ENCODE data around the gene B4GALT5. TPM values are rescaled to one million over a fixed set of nuclear protein-coding genes. Genes with fewer than 3 reads are reported as not detected.
A peak's percentile ranks its signal among the peaks of the same experiment; 100 is the strongest.

Gene B4GALT5
- total RNA-seq, 2 donors from 2014 or later: 62.1 to 74.9 TPM

DNA sequence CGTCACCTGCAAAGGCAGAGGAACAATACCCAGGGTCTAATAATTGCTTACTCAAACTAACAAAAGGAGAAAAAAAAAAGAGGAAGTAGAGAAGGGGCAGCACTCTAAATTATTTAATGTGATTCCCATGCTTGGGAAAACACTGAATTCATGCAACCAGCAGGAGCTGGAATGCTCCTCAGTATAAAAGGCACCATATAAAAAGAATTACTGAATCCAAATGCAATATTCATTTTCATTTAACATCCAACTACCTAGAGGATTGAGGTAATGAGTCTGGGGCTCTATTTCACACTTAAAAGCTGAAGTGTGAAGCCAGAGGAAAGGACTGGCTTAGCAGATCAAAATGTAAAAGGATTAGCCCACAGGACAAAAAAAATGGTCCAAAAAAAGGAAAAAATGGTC is 8.7 kb downstream of the B4GALT5 start:
- ATAC-seq (no peak), DNase-seq (ENCODE audit: low spot score) (no peak)
- Mint-ChIP-seq H3K27ac (peak overlapping the region; percentile 69 to 76), H3K4me1 (ENCODE audit: low read depth in 2 of 2) (peaks cover 50 to 57% of the 10 kb centered on the region in 2 donors), H3K9me3 (no peaks in the 10 kb centered on the region), H3K36me3 (no peaks in the 10 kb centered on the region), H3K4me3 (peak overlapping the region; percentile 68), H3K27me3 (no peaks in the 10 kb centered on the region)

DNA sequence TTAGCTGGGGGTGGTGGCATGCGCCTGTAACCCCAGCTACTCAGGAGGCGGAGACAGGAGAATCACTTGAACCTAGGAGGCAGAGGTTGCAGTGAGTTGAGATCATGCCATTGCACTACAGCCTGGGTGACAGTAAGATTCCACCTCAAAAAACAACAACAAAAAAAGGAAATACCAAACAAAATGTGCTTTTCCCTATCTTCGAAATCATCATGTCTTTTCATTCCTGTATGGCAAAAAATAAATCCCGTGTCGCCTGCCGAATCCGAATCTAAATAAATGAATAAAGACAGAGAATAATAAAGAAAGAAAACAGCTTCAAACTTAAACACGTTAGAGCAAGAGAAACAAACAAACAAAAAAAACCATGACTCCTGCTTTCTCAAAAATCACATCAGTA is 11.8 kb downstream of the B4GALT5 start:
- H3K27me3 Mint-ChIP-seq: no peaks in the 10 kb centered on the region
- H3K27ac Mint-ChIP-seq: peak overlapping the region; percentile 85 to 97
- ATAC-seq (no peak), DNase-seq (ENCODE audit: low spot score) (no peak)
- H3K36me3 Mint-ChIP-seq: no peaks in the 10 kb centered on the region
- H3K4me1 Mint-ChIP-seq (ENCODE audit: low read depth in 2 of 2): peaks cover 61 to 72% of the 10 kb centered on the region in 2 donors
- H3K9me3 Mint-ChIP-seq: no peaks in the 10 kb centered on the region
- H3K4me3 Mint-ChIP-seq: peak overlapping the region; percentile 76

DNA sequence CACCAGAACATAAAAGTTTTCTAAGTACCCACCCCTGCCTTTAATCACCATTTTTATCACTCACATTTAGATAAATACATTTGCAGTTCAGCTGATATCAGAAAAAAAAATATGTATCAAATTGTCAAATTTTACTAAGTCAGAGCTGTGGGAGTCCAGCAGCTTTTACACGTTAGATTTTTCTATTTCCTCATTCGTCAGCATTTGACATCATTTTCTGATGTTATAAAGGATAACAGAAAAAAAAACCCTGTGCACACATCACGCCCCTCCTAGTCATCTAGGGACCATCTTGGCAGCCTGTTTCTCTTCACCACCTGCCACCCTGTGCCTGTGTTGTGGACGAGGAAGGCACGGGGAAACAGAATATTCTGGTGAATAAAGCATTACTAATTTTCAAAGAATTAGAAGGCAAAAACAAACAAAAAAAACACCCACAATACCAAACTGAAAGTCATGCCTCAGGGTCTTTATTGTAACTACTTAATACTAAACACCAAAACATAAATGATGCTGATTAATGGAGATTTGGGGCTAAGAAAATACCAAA is 12.4 kb downstream of the B4GALT5 start:
- Mint-ChIP-seq H3K27ac (peak overlapping the region; percentile 85 to 97), H3K4me3 (peak overlapping the region; percentile 76), H3K36me3 (no peaks in the 10 kb centered on the region), H3K27me3 (no peaks in the 10 kb centered on the region), H3K4me1 (ENCODE audit: low read depth in 2 of 2) (peaks cover 59 to 71% of the 10 kb centered on the region in 2 donors), H3K9me3 (no peaks in the 10 kb centered on the region)
- peak; percentile 80 to 83 for ATAC-seq
- DNase-seq (ENCODE audit: low spot score): no peak

DNA sequence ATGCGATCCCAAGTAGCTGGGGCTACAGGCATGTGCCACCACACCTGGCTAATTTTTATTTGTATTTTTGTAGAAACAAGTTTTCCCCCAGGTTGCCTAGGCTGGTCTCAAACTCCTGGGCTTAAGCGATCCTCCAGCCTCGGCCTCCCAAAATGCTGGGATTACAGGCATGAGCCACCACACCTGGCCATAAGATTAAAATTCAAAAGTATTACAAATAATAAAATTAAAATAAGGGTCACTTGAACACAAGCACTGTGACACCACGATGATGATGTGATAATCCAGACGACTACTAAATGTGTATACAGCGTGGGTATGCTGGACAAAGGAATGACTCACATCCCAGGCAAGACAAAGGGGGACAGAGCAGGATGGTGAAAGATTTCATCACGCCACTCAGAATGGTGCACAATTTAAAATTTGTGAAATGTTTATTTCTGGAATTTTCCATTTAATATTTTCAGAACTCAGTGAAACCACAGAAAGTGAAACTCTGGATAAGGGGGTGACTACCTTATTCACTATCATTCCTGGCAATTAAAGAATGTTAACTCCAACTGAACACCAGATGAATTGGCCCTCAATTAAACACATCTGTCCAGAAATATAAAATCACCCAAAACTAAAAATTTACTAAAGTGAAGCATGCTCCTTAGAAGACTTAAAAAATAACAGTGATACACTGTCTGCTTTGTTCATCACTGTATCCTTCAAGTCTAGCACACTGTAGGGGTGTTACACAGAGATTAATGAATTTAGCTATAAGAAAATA is 13.1 kb downstream of the B4GALT5 start:
- peak overlapping the region; percentile 76 for H3K4me3 Mint-ChIP-seq
- ATAC-seq (peak; percentile 61 to 75), DNase-seq (ENCODE audit: low spot score) (no peak)
- peak overlapping the region; percentile 85 to 97 for H3K27ac Mint-ChIP-seq
- H3K9me3 Mint-ChIP-seq: no peaks in the 10 kb centered on the region
- peaks cover 59 to 71% of the 10 kb centered on the region in 2 donors for H3K4me1 Mint-ChIP-seq (ENCODE audit: low read depth in 2 of 2)
- no peaks in the 10 kb centered on the region for H3K36me3 Mint-ChIP-seq
- H3K27me3 Mint-ChIP-seq: no peaks in the 10 kb centered on the region

DNA sequence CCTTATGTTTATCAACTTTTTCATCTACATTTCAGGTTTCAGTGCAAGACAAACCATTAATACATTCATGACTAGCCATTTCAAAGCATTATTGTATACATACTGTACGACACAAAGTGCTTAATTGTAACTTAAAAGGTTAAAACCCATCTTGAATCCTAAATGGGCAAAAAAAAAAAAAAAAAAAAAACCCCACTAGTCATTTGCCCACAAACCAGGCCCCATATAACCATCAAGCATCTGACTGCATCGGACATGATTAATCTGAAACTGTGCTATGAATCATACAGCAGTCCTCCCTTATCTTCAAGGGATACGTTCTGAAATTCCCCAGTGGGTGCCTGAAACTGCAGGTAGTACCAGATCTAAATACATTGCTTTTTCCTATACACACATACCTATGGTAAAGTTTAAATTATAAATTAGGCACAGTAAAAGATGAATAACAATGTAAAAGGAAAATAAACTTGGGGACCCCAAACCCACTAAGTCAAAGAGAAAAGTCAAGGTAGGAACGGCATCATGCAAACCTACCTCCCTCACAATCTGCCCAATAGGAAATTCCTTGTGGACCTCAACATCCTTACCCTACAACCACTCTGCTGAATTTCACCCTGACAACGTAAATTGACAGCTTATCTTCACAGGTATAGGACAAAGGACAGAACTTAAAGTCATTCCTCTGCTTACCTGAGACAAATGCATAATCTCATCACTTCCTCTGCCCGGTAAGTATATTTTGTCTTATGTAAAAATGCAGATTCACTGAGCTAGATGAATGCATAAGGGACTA is 14.3 kb downstream of the B4GALT5 start:
- DNase-seq (ENCODE audit: low spot score) (no peak), ATAC-seq (peak; percentile 90)
- Mint-ChIP-seq H3K9me3 (no peaks in the 10 kb centered on the region), H3K27me3 (no peaks in the 10 kb centered on the region), H3K4me3 (peak overlapping the region; percentile 76), H3K36me3 (no peaks in the 10 kb centered on the region), H3K4me1 (ENCODE audit: low read depth in 2 of 2) (peaks cover 58 to 69% of the 10 kb centered on the region in 2 donors), H3K27ac (peak overlapping the region; percentile 85 to 97)

DNA sequence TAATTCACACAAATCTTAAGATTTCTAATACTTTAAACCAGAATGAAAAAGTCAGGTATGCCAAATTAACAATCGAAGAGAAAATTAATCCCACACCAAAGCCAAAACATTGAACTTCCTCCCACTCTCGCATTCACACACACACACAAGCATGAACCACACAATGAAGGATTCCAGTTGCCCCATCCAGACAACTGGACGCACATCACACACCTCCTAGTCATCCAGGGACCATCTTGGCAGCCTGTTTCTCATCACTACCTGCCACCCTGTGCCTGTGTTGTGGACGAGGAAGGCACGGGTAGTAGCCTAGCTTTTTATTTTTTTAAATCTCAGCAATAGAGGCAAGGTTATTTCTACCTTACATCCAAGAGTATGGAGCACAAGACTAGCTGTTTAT is 15.2 kb downstream of the B4GALT5 start:
- ATAC-seq: no peak
- H3K36me3 Mint-ChIP-seq: no peaks in the 10 kb centered on the region
- H3K27me3 Mint-ChIP-seq: no peaks in the 10 kb centered on the region
- H3K4me3 Mint-ChIP-seq: peak overlapping the region; percentile 76
- no peaks in the 10 kb centered on the region for H3K9me3 Mint-ChIP-seq
- no peak for DNase-seq (ENCODE audit: low spot score)
- peaks cover 68 to 76% of the 10 kb centered on the region in 2 donors for H3K4me1 Mint-ChIP-seq (ENCODE audit: low read depth in 2 of 2)
- H3K27ac Mint-ChIP-seq: peak overlapping the region; percentile 85 to 97

DNA sequence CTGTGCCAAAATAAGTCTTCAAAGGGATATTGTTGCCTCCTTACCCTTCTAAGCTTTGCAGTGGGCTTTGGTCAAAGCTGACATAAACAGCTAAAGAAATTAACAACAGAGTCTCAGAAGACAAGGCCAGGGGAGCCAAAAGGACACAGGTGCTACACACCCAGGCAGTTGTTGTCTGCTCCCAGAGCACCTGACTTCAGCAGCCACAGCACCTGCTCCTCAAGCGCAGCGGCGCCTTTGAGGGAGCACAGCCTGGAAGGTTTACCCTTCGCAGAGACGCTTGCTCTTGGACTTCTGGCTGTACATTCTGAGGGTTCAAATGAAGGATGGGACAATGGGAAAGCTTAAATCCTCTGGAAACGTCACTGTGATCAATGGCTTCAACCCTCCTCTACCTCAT is 16.6 kb downstream of the B4GALT5 start:
- H3K4me3 Mint-ChIP-seq: peak overlapping the region; percentile 61
- H3K27me3 Mint-ChIP-seq: no peaks in the 10 kb centered on the region
- peak overlapping the region; percentile 85 to 97 for H3K27ac Mint-ChIP-seq
- H3K36me3 Mint-ChIP-seq: no peaks in the 10 kb centered on the region
- no peaks in the 10 kb centered on the region for H3K9me3 Mint-ChIP-seq
- no peak for ATAC-seq
- DNase-seq (ENCODE audit: low spot score): no peak
- H3K4me1 Mint-ChIP-seq (ENCODE audit: low read depth in 2 of 2): peaks cover 72 to 80% of the 10 kb centered on the region in 2 donors

DNA sequence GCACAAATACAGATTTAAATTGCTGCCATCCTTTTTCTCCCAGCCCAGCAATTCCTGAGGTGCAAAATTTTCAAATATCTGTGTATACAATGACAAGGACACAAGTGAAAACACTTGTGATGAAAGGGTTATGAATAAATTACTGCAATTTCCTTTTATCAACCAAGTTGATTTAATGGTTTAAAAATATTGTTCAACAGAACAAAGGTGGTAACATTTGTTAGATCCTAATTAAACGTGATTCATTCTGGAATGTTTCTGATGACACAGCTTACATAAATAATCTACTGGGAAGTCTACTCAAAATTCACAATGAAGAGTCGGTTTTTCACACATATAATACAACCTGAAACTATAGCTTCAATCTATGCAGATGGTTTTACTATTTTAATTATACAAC is 17.1 kb downstream of the B4GALT5 start:
- Mint-ChIP-seq H3K36me3 (no peaks in the 10 kb centered on the region), H3K4me3 (no peak overlapping the region), H3K27me3 (no peaks in the 10 kb centered on the region), H3K9me3 (no peaks in the 10 kb centered on the region), H3K27ac (peak overlapping the region; percentile 85 to 97), H3K4me1 (ENCODE audit: low read depth in 2 of 2) (peaks cover 71 to 80% of the 10 kb centered on the region in 2 donors)
- ATAC-seq (no peak), DNase-seq (ENCODE audit: low spot score) (no peak)

DNA sequence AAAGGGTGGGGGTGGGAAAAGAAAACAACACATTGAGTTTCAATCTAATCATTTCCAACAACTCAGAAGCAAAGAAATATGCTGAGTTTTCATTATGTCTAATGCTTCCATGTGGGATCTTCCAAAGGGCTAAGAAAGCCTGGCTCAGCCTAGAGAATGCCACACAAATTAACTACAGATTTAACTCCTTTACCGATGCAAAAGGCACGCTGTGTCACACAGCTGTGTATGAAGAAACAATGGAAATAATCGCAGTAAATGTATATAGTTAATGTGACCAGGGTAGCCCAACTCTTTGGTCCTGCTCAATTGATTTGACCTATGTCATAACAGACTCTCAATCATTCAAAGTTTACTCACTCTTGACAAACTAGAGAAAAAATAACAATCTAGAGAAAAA is 17.8 kb downstream of the B4GALT5 start:
- no peak for DNase-seq (ENCODE audit: low spot score)
- Mint-ChIP-seq H3K27ac (peak overlapping the region; percentile 49 to 97), H3K9me3 (no peaks in the 10 kb centered on the region), H3K4me3 (no peak overlapping the region), H3K4me1 (ENCODE audit: low read depth in 2 of 2) (peaks cover 65 to 78% of the 10 kb centered on the region in 2 donors), H3K27me3 (no peaks in the 10 kb centered on the region), H3K36me3 (no peaks in the 10 kb centered on the region)
- ATAC-seq: no peak

DNA sequence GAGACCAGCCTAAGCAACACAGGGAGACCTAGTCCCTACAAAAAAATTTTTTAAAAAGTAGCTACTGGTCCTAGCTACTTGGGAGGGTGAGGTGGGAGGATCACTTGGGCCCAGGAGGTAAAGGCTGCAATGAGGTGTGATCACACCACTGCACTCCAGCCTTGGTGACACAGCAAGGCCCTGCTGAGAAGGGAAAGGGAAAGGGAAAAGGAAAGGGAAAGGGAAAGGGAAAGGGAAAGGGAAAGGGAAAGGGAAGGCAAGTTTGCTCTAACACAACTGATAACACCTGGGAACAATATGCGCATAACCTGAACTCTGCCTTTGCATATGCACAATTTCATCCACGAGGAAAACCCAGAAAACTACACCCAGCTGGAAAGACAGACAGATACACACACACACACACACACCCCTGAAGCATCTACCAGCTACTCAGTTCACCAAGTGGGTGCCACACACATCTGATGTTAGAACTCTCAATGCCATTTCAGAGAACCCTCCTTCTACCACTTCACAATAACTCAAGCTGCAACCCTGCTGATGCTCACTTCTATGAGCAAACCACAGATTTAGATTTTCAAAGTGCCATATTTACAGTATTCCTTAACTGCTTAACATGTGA is 19.1 kb downstream of the B4GALT5 start:
- H3K27ac Mint-ChIP-seq: peak overlapping the region; percentile 49 to 97
- H3K27me3 Mint-ChIP-seq: no peaks in the 10 kb centered on the region
- H3K36me3 Mint-ChIP-seq: no peaks in the 10 kb centered on the region
- H3K9me3 Mint-ChIP-seq: no peaks in the 10 kb centered on the region
- DNase-seq (ENCODE audit: low spot score) (no peak), ATAC-seq (peak; percentile 41 to 51)
- H3K4me1 Mint-ChIP-seq (ENCODE audit: low read depth in 2 of 2): peaks cover 61 to 73% of the 10 kb centered on the region in 2 donors
- peak overlapping the region; percentile 25 for H3K4me3 Mint-ChIP-seq

DNA sequence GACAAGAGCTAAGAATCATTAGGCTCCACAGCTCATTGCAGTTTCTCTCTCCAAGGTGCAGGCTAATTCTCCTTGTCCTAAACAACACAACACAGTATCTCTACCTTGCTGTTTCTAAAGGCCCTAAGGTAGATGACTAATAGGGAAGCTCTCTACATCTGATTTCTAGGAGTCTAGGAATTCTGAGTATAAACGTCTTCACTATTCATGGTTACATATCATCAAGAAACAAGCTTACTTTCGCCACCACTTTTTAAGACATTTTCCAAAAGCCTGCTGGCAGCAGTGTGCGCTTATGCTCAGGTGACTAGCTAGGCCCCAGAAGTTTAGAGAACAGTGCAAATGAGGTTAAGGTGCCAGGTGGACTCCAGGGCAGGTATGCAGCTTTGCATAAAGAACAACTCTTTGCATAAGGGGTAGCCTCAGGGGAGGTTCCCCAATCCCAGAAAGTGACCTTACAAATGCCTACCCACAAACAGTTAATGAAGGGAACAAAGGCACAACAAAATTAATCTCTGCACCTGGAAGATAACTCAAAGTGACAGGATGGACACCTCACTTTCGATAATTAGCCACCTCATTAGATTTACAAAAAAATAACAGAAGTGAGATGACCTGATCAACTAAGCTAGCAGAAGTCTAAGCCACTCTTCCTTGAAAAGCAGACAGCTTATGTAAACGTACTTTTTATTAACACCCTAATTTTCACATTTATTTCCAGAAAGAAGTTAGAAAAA is 20.1 kb downstream of the B4GALT5 start:
- DNase-seq (ENCODE audit: low spot score) (no peak), ATAC-seq (no peak)
- no peaks in the 10 kb centered on the region for H3K9me3 Mint-ChIP-seq
- H3K4me3 Mint-ChIP-seq: no peak overlapping the region
- peak overlapping the region; percentile 49 to 97 for H3K27ac Mint-ChIP-seq
- H3K36me3 Mint-ChIP-seq: no peaks in the 10 kb centered on the region
- H3K27me3 Mint-ChIP-seq: no peaks in the 10 kb centered on the region
- H3K4me1 Mint-ChIP-seq (ENCODE audit: low read depth in 2 of 2): peaks cover 59 to 73% of the 10 kb centered on the region in 2 donors

DNA sequence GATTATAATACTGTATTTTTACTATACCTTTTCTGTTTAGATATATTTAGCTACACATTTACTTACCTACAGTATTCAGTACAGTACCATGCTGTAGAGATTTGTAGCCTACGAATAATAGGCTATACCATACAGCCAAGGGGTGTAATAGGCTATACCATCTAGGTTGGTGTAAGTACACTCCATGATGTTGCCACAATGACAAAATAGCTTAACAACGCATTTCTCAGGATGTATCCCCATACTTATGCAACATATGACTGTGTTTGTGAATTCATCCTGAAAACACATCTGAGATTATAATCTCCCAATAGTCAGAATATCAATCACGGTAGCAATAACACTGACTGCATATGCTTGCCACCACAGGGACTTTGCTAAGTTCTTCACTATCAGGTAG is 20.7 kb downstream of the B4GALT5 start:
- no peaks in the 10 kb centered on the region for H3K27me3 Mint-ChIP-seq

More for the DNA sequence above, 20.7 kb downstream of the B4GALT5 start:
- peak in 1 of 2 donors; percentile 32 for ATAC-seq
- no peaks in the 10 kb centered on the region for H3K36me3 Mint-ChIP-seq
- no peak for DNase-seq (ENCODE audit: low spot score)
- H3K4me3 Mint-ChIP-seq: no peak overlapping the region
- H3K9me3 Mint-ChIP-seq: no peaks in the 10 kb centered on the region
- H3K27ac Mint-ChIP-seq: peak overlapping the region in 1 of 2 donors; percentile 97
- peaks cover 59 to 75% of the 10 kb centered on the region in 2 donors for H3K4me1 Mint-ChIP-seq (ENCODE audit: low read depth in 2 of 2)

All from natural killer cell treated with Interleukin-12 subunit alpha and Interleukin-12 subunit beta and Interleukin-15 and Interleukin-18, amount 100 ng/mL, for 72 hours (primary cell).